Amniotic epithelial cell (primary cell): ENCODE data around the gene ACOT7.
A peak's percentile ranks its signal among the peaks of the same experiment; 100 is the strongest.

ENCODE experiments used
- DNase-seq: peaks from one replicate; pipeline ENCODE4 v3.0.0-alpha.2; 2010; ENCODE audit warnings: low read depth

The ACOT7 gene

DNA sequence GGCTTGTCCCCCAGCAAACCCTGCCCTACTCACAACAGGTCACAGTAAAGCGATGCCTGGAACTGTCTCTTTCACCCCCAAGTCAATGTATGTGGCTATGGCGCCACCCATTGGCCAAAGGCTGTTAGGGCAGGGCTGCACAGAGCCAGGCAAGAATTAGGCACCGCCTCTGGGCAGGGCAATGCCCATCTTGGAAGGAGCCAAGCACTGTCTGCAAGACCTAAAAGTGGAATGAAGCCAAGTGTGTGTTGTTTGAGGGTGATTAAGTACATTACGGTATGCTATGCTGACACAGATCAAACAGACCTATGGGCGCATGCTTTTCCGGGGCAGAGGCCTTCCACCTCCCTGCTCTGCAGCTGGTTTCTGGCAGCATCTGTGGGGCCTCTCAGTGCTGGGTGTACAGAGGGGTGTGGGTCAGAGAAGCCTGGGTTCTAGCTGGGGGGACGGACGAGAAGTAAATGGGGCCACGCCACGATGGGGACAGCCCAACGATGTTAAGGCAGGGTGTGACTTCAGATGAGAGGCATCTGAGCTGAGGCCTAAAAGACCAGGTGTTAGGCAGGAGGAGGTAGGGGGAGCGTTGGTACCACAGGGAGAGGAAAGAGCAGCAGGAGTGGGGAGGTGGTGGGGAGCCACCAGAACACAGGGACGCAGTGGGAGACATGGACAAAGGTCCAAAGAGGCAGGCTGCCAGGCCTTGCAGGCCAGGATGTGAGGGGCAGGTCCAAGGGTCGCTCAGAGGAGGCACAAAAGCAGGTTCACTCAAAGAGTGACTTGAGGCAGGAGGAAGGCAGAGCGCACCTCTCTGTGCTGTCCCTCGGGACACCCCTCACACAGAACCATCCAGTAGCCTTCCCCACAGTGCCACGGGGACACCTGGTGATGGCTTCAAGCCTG is 49.8 kb downstream of the ACOT7 start:
- peak; percentile 89 for DNase-seq

- DNase-seq: no peak
Observed at GRCh38 chr1:6342056-6342455, 51.5 kb downstream of the ACOT7 start.

DNA sequence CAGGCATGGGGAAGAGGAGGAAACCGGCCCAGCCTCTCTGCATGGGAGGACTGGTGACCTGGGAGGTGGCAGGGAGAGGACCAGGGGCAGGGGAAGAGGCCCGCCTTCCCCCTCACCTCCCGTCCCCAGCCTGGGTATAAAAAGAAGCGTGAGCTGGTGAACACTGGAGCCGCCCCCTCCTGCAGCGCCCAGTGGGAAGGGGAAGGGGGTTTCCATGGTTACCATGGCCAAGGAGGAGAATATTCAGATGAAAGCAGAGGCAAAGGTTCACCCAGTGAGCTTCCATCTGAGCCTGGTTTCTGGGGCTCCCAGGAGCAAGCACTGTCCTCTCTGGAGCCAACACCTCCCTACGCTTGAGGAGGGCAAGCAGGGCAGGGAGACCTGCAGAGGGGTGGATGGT is 54.9 kb downstream of the ACOT7 start:
- DNase-seq: no peak

DNA sequence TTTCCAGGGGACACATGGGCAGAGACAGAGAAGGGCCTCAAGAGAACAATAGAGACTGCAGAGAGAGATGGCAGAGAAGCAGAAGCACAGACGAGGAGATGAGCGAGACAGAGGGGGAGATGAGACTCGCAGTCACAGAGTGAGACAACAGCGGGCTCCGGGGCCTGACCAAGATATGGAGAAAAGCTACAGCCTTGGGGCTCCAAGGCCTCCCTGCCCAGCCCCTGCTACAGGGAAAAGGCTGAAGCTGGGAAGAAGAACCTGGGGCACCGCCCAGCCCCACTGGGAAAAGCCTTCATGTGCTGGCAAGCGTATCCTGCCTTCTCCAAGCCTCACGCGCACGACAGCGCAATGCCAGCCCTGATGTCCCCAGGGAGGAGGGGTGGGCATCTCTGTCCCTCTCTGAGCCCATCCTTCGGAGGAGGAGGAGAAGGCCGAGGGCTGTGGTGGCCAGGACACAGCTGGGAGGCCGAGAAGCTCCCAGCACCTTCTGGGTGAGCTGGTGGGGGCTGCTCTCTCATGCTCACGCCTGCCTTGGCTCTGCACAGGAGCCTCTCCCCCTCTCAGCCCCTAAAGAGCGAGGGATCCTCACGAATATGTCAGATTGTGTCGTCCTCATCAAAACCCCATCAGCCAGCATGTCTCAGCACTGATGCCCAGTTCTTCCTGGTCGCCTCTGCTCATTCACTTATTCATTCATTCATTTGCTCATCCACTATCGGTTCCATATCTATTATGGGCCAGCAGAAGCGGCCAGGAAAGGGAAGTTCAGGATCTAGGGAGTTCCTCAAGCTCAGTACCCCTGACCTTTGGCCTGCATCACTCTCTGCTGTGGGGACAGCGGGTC is 56.6 kb downstream of the ACOT7 start:
- no peak for DNase-seq

- DNase-seq: no peak
Observed at GRCh38 chr1:6334261-6334993, 59.1 kb downstream of the ACOT7 start.

DNA sequence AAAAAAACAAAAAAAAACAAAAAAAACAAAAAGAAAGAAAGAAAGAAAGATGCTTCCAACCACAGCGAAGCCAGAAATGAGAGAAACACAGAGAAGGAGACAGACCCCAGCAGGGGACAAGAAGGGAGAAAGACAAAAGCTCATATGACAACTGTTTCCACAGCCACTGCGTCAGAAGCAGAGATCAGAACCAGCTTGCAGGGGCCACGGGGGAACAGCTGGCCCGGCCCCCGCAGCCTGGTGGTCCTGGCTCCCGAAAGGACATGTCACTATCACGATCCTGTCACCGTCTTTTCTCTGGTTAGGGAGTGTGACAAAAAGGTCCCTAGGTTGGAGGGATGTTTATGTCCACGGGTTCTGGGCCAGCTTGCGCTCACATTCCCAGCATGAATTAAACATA is 60.7 kb downstream of the ACOT7 start:
- no peak for DNase-seq

DNA sequence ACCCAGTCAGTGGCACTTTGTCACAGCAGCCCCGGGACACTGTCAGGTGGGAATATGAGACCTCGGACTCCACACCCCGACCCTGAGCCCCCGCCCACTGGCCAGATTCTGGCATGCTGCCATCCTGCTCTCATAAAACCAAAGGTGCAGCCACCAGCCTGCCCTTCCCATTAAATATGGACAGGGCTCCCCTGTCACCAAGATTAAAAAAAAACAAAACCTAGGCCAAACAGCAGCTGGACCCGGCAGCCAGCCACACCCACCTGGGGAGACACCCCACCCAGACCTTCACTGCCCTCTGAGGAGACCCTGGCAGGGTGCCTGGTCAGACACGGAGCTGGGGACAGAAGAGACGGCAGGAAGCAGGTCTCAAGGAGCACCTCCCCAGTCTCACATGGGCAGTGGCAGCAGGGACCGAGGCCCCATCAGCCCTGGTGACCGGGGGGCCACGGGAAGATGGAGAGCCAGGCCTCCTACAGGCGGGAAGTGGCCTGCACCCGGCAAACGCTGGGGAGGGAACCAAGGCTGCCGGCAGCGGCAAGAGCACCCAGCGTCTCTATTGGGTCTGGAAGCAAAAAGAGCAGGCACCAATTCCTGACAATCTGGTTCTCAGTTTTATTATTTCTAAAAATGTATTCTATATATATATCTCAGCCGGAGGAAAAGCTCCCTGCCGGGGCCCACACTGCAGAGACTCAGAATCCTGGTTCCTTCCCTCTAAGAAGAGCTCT is 61.9 kb downstream of the ACOT7 start:
- no peak for DNase-seq

GRCh38 chr1:6330410-6330911 is 63.1 kb downstream of the ACOT7 start:
- peak; percentile 25 for DNase-seq

GRCh38 chr1:6329851-6330250 is 63.7 kb downstream of the ACOT7 start:
- DNase-seq: no peak

DNA sequence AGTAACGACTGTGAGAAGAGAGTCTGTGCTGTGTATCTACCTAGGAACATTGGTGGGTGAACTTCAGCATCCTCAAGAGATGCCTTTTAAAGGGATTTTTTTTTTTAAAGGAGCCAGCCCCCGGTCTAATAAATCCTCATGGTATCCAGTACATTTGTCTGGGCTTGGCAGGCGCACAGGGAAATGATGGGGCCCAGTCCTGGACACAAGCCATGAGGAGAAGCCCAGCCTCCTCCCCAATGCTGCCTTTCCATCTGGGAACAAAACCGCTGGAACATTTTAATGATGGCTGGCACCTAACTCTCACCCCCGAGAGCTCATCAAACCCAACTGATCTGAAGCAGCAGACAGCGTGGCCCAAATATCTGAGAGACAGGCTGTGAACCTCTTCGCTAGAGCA is 64.2 kb downstream of the ACOT7 start:
- DNase-seq: peak; percentile 21

GRCh38 chr1:6328696-6329095 is 64.9 kb downstream of the ACOT7 start:
- no peak for DNase-seq

DNA sequence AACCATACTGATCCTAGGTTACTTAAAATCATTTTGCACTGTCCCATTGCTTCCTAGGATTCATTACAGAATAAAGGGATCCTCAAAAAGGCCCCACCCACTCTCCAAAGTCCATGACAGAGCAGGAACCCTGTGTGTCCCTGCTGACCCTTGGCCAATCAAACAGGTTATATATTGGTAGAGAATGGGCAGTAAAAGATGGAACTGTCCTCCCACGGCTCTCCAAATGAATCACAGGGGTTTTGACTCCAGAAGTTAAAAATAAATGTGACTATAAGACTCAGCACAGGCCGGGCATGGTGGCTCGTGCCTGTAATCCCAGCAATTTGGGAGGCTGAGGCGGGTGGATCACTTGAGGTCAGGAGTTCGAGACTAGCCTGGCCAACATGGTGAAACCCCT is 65.5 kb downstream of the ACOT7 start:
- no peak for DNase-seq

GRCh38 chr1:6325482-6325881 is 68.1 kb downstream of the ACOT7 start:
- no peak for DNase-seq

DNA sequence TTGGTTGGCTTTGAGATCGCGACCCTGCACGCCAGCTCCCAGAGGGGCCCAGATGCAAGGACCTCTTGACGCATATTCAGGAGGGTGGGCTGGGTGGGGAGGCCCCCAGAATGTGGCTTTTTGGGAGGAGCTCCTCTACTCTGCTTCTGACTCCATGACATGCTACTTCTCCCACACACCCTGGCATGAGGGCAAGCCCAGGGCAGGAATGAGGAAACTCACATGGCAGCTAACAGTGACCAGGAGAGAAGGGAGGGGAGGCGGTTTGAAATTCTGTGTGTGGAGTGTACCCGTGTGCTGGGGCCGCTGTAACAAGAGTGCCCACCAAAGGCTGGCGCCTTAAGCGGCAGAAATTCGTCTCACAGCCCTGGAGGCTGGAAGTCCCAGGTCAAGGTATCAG is 71.4 kb downstream of the ACOT7 start:
- no peak for DNase-seq

- DNase-seq: no peak
Observed at GRCh38 chr1:6321205-6321604, 72.4 kb downstream of the ACOT7 start.

DNA sequence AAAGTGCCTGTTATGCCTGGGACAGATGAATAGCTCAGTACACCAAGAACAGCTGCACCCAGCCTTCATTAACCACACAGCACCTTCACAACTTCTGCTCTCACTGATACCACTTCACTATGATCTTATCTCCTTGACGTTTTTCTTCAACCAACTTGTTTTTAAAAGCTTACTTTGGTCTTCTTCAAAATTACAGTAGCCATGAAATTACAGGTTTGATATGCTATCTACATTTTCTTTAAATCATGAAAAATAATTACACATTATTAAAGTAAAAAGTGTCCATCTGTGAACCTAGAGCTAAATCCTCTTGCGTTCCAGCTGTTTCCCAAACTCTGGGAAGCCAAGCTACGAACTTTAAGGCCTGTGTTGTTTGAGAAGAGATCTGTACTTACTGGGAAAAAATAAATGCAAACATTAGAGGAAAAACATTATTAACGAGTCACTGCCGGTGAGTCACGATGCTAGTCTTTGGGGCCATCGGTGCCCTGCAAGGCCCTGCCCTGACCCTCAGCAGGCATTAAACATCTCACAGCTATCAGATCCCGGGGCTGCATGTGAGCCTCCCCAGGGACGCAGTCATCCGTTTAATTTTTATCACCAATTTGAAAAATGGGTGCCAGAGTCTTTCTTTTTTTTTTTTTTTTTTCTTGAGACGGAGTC is 76.3 kb downstream of the ACOT7 start:
- DNase-seq: peak; percentile 56

- no peak for DNase-seq
Observed at GRCh38 chr1:6316240-6317097, 77.1 kb downstream of the ACOT7 start.

- DNase-seq: no peak
Observed at GRCh38 chr1:6314503-6314902, 79.1 kb downstream of the ACOT7 start.

- DNase-seq: no peak
Observed at GRCh38 chr1:6313393-6314200, 80.0 kb downstream of the ACOT7 start.
